PFSK-1 (cell line): ENCODE measurements around the gene HSPB8.

Source experiments
- FOXP2 ChIP-seq: optimal IDR thresholded peaks from 2 replicates; pipeline ENCODE3; 2011; ENCODE audit warnings: borderline replicate concordance, control low read depth, inconsistent platforms; ENCODE audit not compliant: insufficient read depth; ENCODE audit errors: extremely low read length, extremely low read depth
- POLR2AphosphoS5 ChIP-seq: IDR thresholded peaks from 2 replicates; pipeline ENCODE4 v1.6.1; 2012; ENCODE audit warnings: low read depth, mild to moderate bottlenecking, control low read depth, low read length, moderate library complexity
- REST ChIP-seq, 2 experiments: IDR thresholded peaks; 2 replicates each; pipeline versions ENCODE4 v1.6.1 to v1.8.0; 2011 to 2012; ENCODE audit warnings: low read depth in 2 of 2, low read length in 2 of 2, control low read depth in 1 of 2, inconsistent platforms in 1 of 2, mild to moderate bottlenecking in 1 of 2, moderate library complexity in 1 of 2; ENCODE audit not compliant: insufficient read depth in 1 of 2
- SIN3A ChIP-seq: IDR thresholded peaks from 2 replicates; pipeline ENCODE4 v1.6.1; 2012; ENCODE audit warnings: mild to moderate bottlenecking, low read length, moderate library complexity, borderline replicate concordance; ENCODE audit not compliant: insufficient read depth
- TAF1 ChIP-seq: IDR thresholded peaks from 2 replicates; pipeline ENCODE4 v1.6.1; 2012; ENCODE audit warnings: low read length, control low read depth, borderline replicate concordance; ENCODE audit not compliant: insufficient read depth

Gene HSPB8

DNA sequence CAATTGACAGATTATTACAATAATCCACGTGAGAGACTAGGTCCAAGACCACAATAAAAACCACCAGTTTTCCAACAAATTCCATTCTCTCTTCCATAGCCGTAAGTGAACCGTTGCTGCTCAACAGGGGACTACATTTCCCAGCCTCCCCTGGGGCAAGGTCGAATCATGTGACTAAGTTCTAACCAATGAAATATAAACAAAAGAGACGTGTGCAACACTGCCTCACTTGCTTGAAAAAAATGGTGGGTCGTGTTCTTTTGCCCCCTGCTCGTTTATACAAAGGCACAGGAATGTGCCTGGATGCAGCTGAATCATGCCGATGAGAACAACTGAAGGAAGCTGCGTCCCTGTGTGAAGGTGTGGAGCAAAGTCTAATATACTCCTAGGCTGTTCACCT is 51.1 kb downstream of the HSPB8 start:
- TF ChIP-seq POLR2AphosphoS5 = no peak
- TF ChIP-seq TAF1 = no peak
- TF ChIP-seq FOXP2 = no peak
- no peak for TF ChIP-seq SIN3A
- TF ChIP-seq REST (IDR thresholded peaks at IDR 0.05; ENCODE audit: insufficient read depth in 1 of 2, low read depth in 2 of 2, low read length in 2 of 2) = no peak

DNA sequence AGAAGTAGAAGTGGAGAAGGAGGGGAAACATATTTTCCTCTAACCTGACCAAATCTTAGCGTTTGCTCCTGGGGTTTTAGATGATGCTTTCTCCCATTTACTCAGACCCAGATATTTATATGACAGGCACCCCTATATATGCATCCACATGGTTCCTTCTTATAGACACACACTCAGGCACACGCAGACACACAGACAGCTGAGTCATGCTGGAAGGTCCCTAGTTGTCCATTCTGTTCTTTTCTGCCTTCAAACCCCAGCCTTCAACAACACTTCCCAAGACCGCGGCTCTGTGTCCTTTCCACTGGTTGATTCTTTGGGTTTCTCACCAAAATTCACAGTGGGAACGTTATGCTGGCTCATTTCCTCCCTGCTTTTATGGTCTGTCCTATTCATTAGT is 52.1 kb downstream of the HSPB8 start:
- TF ChIP-seq FOXP2 = no peak
- TF ChIP-seq TAF1 = no peak
- TF ChIP-seq REST (IDR thresholded peaks at IDR 0.05; ENCODE audit: insufficient read depth in 1 of 2, low read depth in 2 of 2, low read length in 2 of 2) = no peak
- no peak for TF ChIP-seq POLR2AphosphoS5
- no peak for TF ChIP-seq SIN3A

- TF ChIP-seq FOXP2 = no peak
- TF ChIP-seq SIN3A = no peak
- TF ChIP-seq TAF1 = no peak
- no peak for TF ChIP-seq POLR2AphosphoS5
Measured at GRCh38 chr12:119231774-119232173, 53.0 kb downstream of the HSPB8 start.

GRCh38 chr12:119235197-119235751 is 56.5 kb downstream of the HSPB8 start:
- TF ChIP-seq TAF1 (no peak), REST (IDR thresholded peaks at IDR 0.05; ENCODE audit: insufficient read depth in 1 of 2, low read depth in 2 of 2, low read length in 2 of 2) (no peak), POLR2AphosphoS5 (no peak), FOXP2 (no peak), SIN3A (no peak)

GRCh38 chr12:119236372-119236771 is 57.6 kb downstream of the HSPB8 start:
- TF ChIP-seq FOXP2 = no peak
- TF ChIP-seq SIN3A = no peak
- TF ChIP-seq REST (IDR thresholded peaks at IDR 0.05; ENCODE audit: insufficient read depth in 1 of 2, low read depth in 2 of 2, low read length in 2 of 2) = no peak
- TF ChIP-seq POLR2AphosphoS5 = no peak
- TF ChIP-seq TAF1 = no peak
